A673 (cell line): ENCODE results near the gene S100B. TPM values are rescaled to one million over a fixed set of nuclear protein-coding genes. Genes with fewer than 3 reads are reported as not detected.

Experiments used
- BruUV-seq: library from RNA; stranded (reverse); fragments of 400-500 nt; replicated peaks from 2 replicates; lab custom pipeline; 2021; lab: Mats Ljungman, UMichigan
- CTCF ChIA-PET: fragments of 300-600 bp; sonication (Branson Sonifier 250); formaldehyde crosslinking; loops from one replicate; lab custom pipeline; 2022; ENCODE audit warnings: antibody characterized with exemption; lab: Charles Lee
- POLR2A ChIA-PET: fragments of 300-600 bp; sonication (Branson Sonifier 250); formaldehyde crosslinking; loops from one replicate; lab custom pipeline; 2022; ENCODE audit warnings: antibody characterized with exemption; ENCODE audit not compliant: low non-redundant PET; lab: Charles Lee
- DNase-seq: peaks from one replicate; pipeline ENCODE4 v3.0.0-alpha.2; 2015; ENCODE audit warnings: low spot score
- H3K27ac ChIP-seq: fragments of 200-600 bp; sonication (generic); 2 replicates; pipeline ENCODE4 v1.5.1; 2016; ENCODE audit warnings: mixed run types, low read depth, mild to moderate bottlenecking, mixed read lengths, antibody characterized with exemption, low read length; ENCODE audit not compliant: poor library complexity, severe bottlenecking
- H3K27me3 ChIP-seq: fragments of 200-600 bp; sonication (generic); replicated peaks from 2 replicates; pipeline ENCODE4 v1.6.1; 2017; ENCODE audit warnings: mixed run types, low read depth, mild to moderate bottlenecking, mixed read lengths, antibody characterized with exemption, low read length; ENCODE audit not compliant: insufficient read depth, poor library complexity
- H3K36me3 ChIP-seq: fragments of 200-600 bp; sonication (generic); 2 replicates; pipeline ENCODE4 v1.6.1; 2016; ENCODE audit warnings: mixed run types, mild to moderate bottlenecking, mixed read lengths, antibody characterized with exemption, low read length; ENCODE audit not compliant: insufficient read depth, poor library complexity, severe bottlenecking
- H3K4me1 ChIP-seq: fragments of 200-600 bp; sonication (generic); 2 replicates; pipeline ENCODE4 v1.6.1; 2017; ENCODE audit warnings: mixed run types, mild to moderate bottlenecking, mixed read lengths, antibody characterized with exemption, low read length; ENCODE audit not compliant: insufficient read depth, poor library complexity, severe bottlenecking
- H3K4me3 ChIP-seq: fragments of 200-600 bp; sonication (generic); 2 replicates; pipeline ENCODE4 v1.5.1; 2016; ENCODE audit warnings: low read depth, mixed run types, mild to moderate bottlenecking, mixed read lengths, low read length; ENCODE audit not compliant: poor library complexity, severe bottlenecking
- H3K9me3 ChIP-seq: fragments of 200-600 bp; sonication (generic); 2 replicates; pipeline ENCODE4 v1.6.1; 2016; ENCODE audit warnings: mixed run types, low read depth, mild to moderate bottlenecking, mixed read lengths, antibody characterized with exemption, low read length; ENCODE audit not compliant: poor library complexity, severe bottlenecking
- CTCF ChIP-seq: fragments of 300-800, 200-600 bp; sonication (generic); conservative IDR thresholded peaks from 2 replicates; pipeline ENCODE4 v1.5.1; 2017; ENCODE audit warnings: low read depth, mild to moderate bottlenecking, antibody characterized with exemption, low read length, moderate library complexity, mixed read lengths
- EZH2 ChIP-seq: fragments of 200-600 bp; sonication (generic); IDR thresholded peaks from 2 replicates; pipeline ENCODE4 v1.6.1; 2017; ENCODE audit warnings: borderline replicate concordance, low read depth, mild to moderate bottlenecking, mixed read lengths, antibody characterized with exemption, low read length; ENCODE audit not compliant: poor library complexity, severe bottlenecking
- intact Hi-C: fragments of 100-400 bp; cut with micrococcal nuclease; formaldehyde crosslinking; loops from one replicate; pipeline ENCODE4 v1.10.0; 2022; ENCODE audit not compliant: unreplicated experiment
- total RNA-seq: library from RNA; stranded (reverse); gene quantifications from 2 replicates; pipeline ENCODE4 v1.2.3, GENCODE V29; 2021

The S100B gene
- total RNA-seq, 1 experiment from 2014 or later, result not detected

- H3K27me3 ChIP-seq, result no peaks in the 10 kb centered on the region
- H3K36me3 ChIP-seq, result no peaks in the 10 kb centered on the region
- no peak for DNase-seq
- no peaks in the 10 kb centered on the region for H3K9me3 ChIP-seq
- TF ChIP-seq EZH2, result no peak
- H3K4me1 ChIP-seq, result no peaks in the 10 kb centered on the region
- ChIA-PET CTCF (no interaction called here), POLR2A (no interaction called here)
- H3K4me3 ChIP-seq, result no peak overlapping the region
- no TSS peak for BruUV-seq
- intact Hi-C loops, result no loop called here
- H3K27ac ChIP-seq, result no peak overlapping the region
Measured at GRCh38 chr21:46616050-46616449, 11.2 kb upstream of the S100B start.

GRCh38 chr21:46613391-46613790 lies 8.5 kb upstream of the S100B start:
- Histone ChIP-seq H3K4me3 (no peak overlapping the region), H3K27ac (no peak overlapping the region), H3K36me3 (no peaks in the 10 kb centered on the region), H3K4me1 (no peaks in the 10 kb centered on the region), H3K9me3 (no peaks in the 10 kb centered on the region), H3K27me3 (no peaks in the 10 kb centered on the region)
- no TSS peak for BruUV-seq
- no peak for DNase-seq
- POLR2A ChIA-PET, result no interaction called here
- TF ChIP-seq CTCF, result no peak
- no peak for TF ChIP-seq EZH2
- intact Hi-C loops, result no loop called here
- CTCF ChIA-PET, result no interaction called here

GRCh38 chr21:46610018-46610701 lies 5.3 kb upstream of the S100B start:
- Histone ChIP-seq H3K36me3 (no peaks in the 10 kb centered on the region), H3K27ac (no peak overlapping the region), H3K27me3 (no peaks in the 10 kb centered on the region), H3K4me1 (peaks cover 4% of the 10 kb centered on the region), H3K4me3 (no peak overlapping the region), H3K9me3 (no peaks in the 10 kb centered on the region)
- ChIA-PET POLR2A (no interaction called here), CTCF (no interaction called here)
- no TSS peak for BruUV-seq
- TF ChIP-seq CTCF (no peak), EZH2 (no peak)
- intact Hi-C loops, result no loop called here
- no peak for DNase-seq

GRCh38 chr21:46608672-46609111 lies 3.8 kb upstream of the S100B start:
- CTCF ChIA-PET, result no interaction called here

More at GRCh38 chr21:46608672-46609111, 3.8 kb upstream of the S100B start:
- DNase-seq, result no peak
- Histone ChIP-seq H3K27ac (no peak overlapping the region), H3K4me1 (peaks cover 8% of the 10 kb centered on the region), H3K9me3 (no peaks in the 10 kb centered on the region), H3K4me3 (no peak overlapping the region), H3K27me3 (no peaks in the 10 kb centered on the region), H3K36me3 (no peaks in the 10 kb centered on the region)
- POLR2A ChIA-PET, result no interaction called here
- intact Hi-C loops, result no loop called here
- BruUV-seq, result no TSS peak
- no peak for TF ChIP-seq CTCF
- TF ChIP-seq EZH2, result no peak
